ENCODE results near the gene SNTG2. TPM values are rescaled to one million over a fixed set of nuclear protein-coding genes. Genes with fewer than 3 reads are reported as not detected.

SNTG2 gene
- total RNA-seq, 2 donors from 2014 or later: 0.72 to 1.0 TPM

DNA sequence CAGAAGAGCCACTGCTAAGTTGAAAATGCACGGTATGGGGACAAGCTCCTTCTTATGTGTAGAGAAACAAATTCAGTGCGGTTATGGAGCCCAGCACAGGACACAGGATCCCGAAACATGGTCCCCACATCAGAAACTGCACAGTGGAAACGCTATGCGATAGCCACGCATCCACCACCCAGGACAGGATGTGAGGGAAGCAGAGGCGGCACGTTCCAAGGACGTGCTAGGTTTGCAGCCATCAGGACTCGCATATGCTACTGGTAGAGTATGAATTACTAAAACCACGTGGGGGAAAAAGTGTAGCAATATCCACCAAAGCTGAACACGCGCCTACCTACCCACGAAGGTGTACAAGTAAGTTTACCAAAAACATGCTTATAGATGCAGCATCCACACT lies 34.7 kb upstream of the SNTG2 start:
- intact Hi-C loops (cut with DNase I): no loop called here
- Histone ChIP-seq H3K9ac (ENCODE audit: low read depth in 2 of 2, low read length in 2 of 2) (no peak overlapping the region), H3K27me3 (no peaks in the 10 kb centered on the region), H3K9me3 (no peaks in the 10 kb centered on the region), H3K4me3 (no peak overlapping the region), H3K4me1 (no peaks in the 10 kb centered on the region), H3K36me3 (no peaks in the 10 kb centered on the region), H3K27ac (no peak overlapping the region)
- no peak for DNase-seq
- TF ChIP-seq, protein P1, sequence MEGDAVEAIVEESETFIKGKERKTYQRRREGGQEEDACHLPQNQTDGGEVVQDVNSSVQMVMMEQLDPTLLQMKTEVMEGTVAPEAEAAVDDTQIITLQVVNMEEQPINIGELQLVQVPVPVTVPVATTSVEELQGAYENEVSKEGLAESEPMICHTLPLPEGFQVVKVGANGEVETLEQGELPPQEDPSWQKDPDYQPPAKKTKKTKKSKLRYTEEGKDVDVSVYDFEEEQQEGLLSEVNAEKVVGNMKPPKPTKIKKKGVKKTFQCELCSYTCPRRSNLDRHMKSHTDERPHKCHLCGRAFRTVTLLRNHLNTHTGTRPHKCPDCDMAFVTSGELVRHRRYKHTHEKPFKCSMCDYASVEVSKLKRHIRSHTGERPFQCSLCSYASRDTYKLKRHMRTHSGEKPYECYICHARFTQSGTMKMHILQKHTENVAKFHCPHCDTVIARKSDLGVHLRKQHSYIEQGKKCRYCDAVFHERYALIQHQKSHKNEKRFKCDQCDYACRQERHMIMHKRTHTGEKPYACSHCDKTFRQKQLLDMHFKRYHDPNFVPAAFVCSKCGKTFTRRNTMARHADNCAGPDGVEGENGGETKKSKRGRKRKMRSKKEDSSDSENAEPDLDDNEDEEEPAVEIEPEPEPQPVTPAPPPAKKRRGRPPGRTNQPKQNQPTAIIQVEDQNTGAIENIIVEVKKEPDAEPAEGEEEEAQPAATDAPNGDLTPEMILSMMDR (IDR thresholded peaks at IDR 0.05): no peak

DNA sequence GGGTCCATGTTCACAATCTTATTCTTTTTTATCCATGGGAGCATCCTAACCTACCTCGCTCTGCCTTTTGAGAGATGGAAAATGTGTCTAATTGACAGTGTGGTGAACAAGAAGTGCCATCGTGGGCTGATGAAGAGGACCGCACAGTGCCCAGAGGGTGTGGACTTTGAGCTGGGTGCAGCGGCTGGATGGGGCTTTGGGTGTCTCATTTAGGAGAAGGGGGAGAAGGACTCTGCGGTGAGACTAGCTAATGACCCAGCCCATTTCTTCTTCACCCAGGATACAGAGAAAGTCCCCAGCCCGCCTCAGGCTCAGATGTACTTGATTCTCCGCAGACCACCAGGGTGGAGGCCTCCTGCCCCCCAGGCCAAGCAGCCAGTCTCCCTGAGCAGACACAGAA lies 33.7 kb upstream of the SNTG2 start:
- no peaks in the 10 kb centered on the region for H3K36me3 ChIP-seq
- TF ChIP-seq, protein P1 (IDR thresholded peaks at IDR 0.05): no peak
- H3K9ac ChIP-seq (ENCODE audit: low read depth in 2 of 2, low read length in 2 of 2): no peak overlapping the region
- H3K9me3 ChIP-seq: no peaks in the 10 kb centered on the region
- H3K4me1 ChIP-seq: no peaks in the 10 kb centered on the region
- no peak overlapping the region for H3K27ac ChIP-seq
- no peak for DNase-seq
- intact Hi-C loops (cut with DNase I): no loop called here
- H3K27me3 ChIP-seq: no peaks in the 10 kb centered on the region
- H3K4me3 ChIP-seq: no peak overlapping the region

DNA sequence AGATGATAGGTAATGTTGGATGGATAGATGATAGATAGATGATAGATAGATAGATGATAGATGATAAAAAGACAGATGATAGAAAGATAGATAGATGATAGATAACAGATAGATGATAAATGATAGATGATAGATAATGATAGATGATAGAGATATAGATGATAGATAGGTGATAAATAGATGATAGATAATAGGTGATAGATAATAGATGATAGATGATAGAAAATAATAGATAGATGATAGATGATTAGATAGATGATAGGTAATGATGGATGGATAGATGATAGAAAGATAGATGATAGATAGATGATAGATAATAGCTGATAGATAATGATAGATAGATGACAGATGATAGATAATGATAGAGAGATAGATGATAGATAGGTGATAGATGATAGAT lies 31.0 kb upstream of the SNTG2 start:
- DNase-seq: no peak
- H3K27me3 ChIP-seq: no peaks in the 10 kb centered on the region
- no peak overlapping the region for H3K4me3 ChIP-seq
- H3K27ac ChIP-seq: no peak overlapping the region
- TF ChIP-seq, protein P1 (IDR thresholded peaks at IDR 0.05): no peak
- no peaks in the 10 kb centered on the region for H3K4me1 ChIP-seq
- no peaks in the 10 kb centered on the region for H3K36me3 ChIP-seq
- H3K9me3 ChIP-seq: no peaks in the 10 kb centered on the region
- intact Hi-C loops (cut with DNase I): no loop called here
- no peak overlapping the region for H3K9ac ChIP-seq (ENCODE audit: low read depth in 2 of 2, low read length in 2 of 2)

DNA sequence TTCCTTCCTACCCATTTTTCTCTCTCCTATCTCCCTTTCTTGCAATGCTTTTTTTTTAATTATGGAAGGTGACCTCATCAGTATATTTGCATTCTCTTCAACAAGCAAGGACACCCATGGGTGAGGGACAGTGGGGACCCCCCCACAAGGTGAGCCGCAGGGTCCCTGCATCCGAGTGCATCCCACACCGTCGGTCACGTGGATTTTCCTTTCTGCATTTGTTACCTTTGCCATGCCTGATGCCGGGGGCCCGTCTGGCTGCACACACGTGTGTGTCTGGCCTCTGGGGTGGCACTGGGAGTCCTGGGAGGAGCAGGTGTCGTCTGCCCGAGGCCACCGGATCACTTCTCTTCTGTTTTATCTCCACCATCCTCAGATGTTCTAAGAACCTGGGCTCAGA lies 30.1 kb upstream of the SNTG2 start:
- Histone ChIP-seq H3K36me3 (no peaks in the 10 kb centered on the region), H3K9me3 (no peaks in the 10 kb centered on the region), H3K9ac (ENCODE audit: low read depth in 2 of 2, low read length in 2 of 2) (no peak overlapping the region), H3K27me3 (no peaks in the 10 kb centered on the region), H3K27ac (no peak overlapping the region), H3K4me3 (no peak overlapping the region), H3K4me1 (no peaks in the 10 kb centered on the region)
- DNase-seq: no peak
- TF ChIP-seq, protein P1 (IDR thresholded peaks at IDR 0.05): no peak
- intact Hi-C loops (cut with DNase I): no loop called here

DNA sequence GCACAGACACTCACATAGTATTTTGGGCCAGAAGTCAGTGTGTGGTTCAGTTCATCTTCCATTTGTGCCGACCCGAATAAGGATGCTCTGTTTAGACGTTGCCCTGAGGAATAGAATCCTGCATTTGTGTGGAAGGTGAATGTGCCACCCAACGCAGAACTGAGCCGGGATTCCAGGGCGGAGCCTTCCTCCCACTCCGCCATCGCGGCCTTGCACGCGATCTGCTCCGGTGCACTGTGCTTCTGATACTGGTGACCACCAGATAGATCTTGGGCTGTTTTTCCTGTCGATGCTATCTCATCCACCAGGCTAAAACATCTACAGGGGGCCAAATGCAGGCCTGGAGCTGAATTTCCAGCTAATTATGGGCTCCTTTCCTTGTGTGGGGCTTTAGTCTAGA lies 29.6 kb upstream of the SNTG2 start:
- H3K9ac ChIP-seq (ENCODE audit: low read depth in 2 of 2, low read length in 2 of 2): no peak overlapping the region
- H3K36me3 ChIP-seq: no peaks in the 10 kb centered on the region
- H3K4me3 ChIP-seq: no peak overlapping the region
- H3K9me3 ChIP-seq: no peaks in the 10 kb centered on the region
- TF ChIP-seq, protein P1 (IDR thresholded peaks at IDR 0.05): no peak
- DNase-seq: no peak
- H3K27me3 ChIP-seq: no peaks in the 10 kb centered on the region
- intact Hi-C loops (cut with DNase I): no loop called here
- H3K27ac ChIP-seq: no peak overlapping the region
- no peaks in the 10 kb centered on the region for H3K4me1 ChIP-seq

DNA sequence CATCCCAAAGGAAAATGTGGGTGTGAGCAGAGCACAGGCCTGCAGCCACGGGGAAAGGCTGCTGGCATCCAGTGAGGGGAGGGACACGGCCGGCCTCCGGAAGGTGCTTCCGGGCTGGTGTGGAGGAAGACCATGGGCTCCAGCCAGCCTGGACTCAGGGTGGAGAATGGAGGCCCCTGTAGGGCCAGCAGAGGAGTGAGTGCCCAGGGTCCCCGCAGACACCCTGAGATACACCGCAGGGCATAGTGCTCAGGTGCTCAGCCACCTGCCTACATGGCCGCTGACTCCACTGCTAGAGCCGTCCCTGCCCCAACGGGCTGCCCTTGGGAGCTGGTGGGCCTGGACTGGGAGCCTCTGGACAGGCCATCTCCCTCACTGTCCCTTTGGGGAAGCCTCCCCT lies 28.5 kb upstream of the SNTG2 start:
- Histone ChIP-seq H3K9me3 (no peaks in the 10 kb centered on the region), H3K36me3 (no peaks in the 10 kb centered on the region), H3K27me3 (no peaks in the 10 kb centered on the region), H3K4me3 (no peak overlapping the region), H3K4me1 (no peaks in the 10 kb centered on the region), H3K27ac (no peak overlapping the region), H3K9ac (ENCODE audit: low read depth in 2 of 2, low read length in 2 of 2) (no peak overlapping the region)
- TF ChIP-seq, protein P1 (IDR thresholded peaks at IDR 0.05): no peak
- DNase-seq: no peak
- intact Hi-C loops (cut with DNase I): no loop called here
